ENCODE measurements around the gene NUP85.
A peak's percentile ranks its signal among the peaks of the same experiment; 100 is the strongest.
"Not testable (repeated sequence)": the region's sequence is repeated elsewhere in the genome, so short reads cannot be mapped to it uniquely, and the experiment has no call there.

Gene NUP85

GRCh38 chr17:75252039-75252816 is 46.7 kb downstream of the NUP85 start:
- H3K36me3 ChIP-seq (replicated peaks) = no peaks in the 10 kb centered on the region
- no peak overlapping the region for H3K27ac ChIP-seq
- no peak for DNase-seq
- H3K27me3 ChIP-seq (replicated peaks) = no peaks in the 10 kb centered on the region
- in situ Hi-C loops (cut with HindIII; ENCODE audit: low pct_ligation_motif_present, low sequenced_read_pairs) = no loop called here
- H3K4me3 ChIP-seq (ENCODE audit: low read depth, low read length) = no peak overlapping the region
- TF ChIP-seq CTCF (IDR thresholded peaks at IDR 0.05; ENCODE audit: low read depth, low read length, missing control alignments) = no peak

DNA sequence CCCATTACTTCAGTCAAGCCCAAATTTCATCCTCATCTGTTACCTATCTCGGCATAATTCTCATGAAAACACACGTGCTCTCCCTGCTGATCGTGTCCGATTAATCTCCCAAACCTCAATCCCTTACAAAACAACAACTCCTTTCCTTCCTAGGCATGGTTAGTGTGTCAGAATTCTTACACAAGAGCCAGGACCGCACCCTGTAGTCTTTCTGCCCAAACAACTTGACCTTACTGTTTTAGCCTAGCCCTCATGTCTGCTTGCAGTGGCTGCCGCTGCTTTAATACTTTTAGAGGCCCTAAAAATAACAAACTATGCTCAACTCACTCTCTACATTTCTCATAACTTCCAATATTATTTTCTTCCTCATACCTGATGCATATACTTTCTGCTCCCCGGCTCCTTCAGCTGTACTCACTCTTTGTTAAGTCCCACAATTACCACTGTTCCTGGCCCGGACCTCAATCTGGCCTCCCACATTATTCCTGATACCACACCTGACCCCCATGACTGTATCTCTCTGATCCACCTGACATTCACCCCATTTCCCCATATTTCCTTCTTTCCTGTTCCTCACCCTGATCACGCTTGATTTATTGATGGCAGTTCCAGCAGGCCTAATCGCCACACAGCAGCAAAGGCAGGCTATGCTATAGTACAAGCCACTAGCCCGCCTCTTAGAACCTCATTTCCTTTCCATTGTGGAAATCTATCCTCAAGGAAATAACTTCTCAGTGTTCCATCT is 50.6 kb downstream of the NUP85 start:
- H3K36me3 ChIP-seq (replicated peaks); DNase-seq; H3K27ac ChIP-seq; H3K27me3 ChIP-seq (replicated peaks); H3K4me3 ChIP-seq (ENCODE audit: low read depth, low read length); in situ Hi-C loops (cut with HindIII; ENCODE audit: low pct_ligation_motif_present, low sequenced_read_pairs): not testable (repeated sequence)

- H3K27ac ChIP-seq; DNase-seq; H3K27me3 ChIP-seq (replicated peaks); H3K4me3 ChIP-seq (ENCODE audit: low read depth, low read length); in situ Hi-C loops (cut with HindIII; ENCODE audit: low pct_ligation_motif_present, low sequenced_read_pairs); H3K36me3 ChIP-seq (replicated peaks): not testable (repeated sequence)
Observed at GRCh38 chr17:75257228-75257627, 51.7 kb downstream of the NUP85 start.

- in situ Hi-C loops (cut with HindIII; ENCODE audit: low pct_ligation_motif_present, low sequenced_read_pairs) = no loop called here
- peak; percentile 19 for TF ChIP-seq CTCF (IDR thresholded peaks at IDR 0.05; ENCODE audit: low read depth, low read length, missing control alignments)
- DNase-seq = no peak
- H3K36me3 ChIP-seq (replicated peaks) = peaks cover 7% of the 10 kb centered on the region
- H3K4me3 ChIP-seq (ENCODE audit: low read depth, low read length) = peak overlapping the region; percentile 92
- no peaks in the 10 kb centered on the region for H3K27me3 ChIP-seq (replicated peaks)
- peak overlapping the region; percentile 99 for H3K27ac ChIP-seq
Observed at GRCh38 chr17:75260641-75261335, 55.3 kb downstream of the NUP85 start.

- H3K27me3 ChIP-seq (replicated peaks) = no peaks in the 10 kb centered on the region
- no peak for TF ChIP-seq CTCF (IDR thresholded peaks at IDR 0.05; ENCODE audit: low read depth, low read length, missing control alignments)
- in situ Hi-C loops (cut with HindIII; ENCODE audit: low pct_ligation_motif_present, low sequenced_read_pairs) = no loop called here
- peaks cover 13% of the 10 kb centered on the region for H3K36me3 ChIP-seq (replicated peaks)
- peak; percentile 88 for DNase-seq
- peak within 1 kb of the TSS; percentile 99 for H3K27ac ChIP-seq
- H3K4me3 ChIP-seq (ENCODE audit: low read depth, low read length) = peak within 1 kb of the TSS; percentile 92
Observed at GRCh38 chr17:75261336-75262111, 56.0 kb downstream of the NUP85 start, which contains the start of the genes GGA3 and MRPS7. TSS of gene GGA3 (minus strand) at chr17:75261606. CDS start at chr17:75261587, 19 bp downstream. TSS of gene MRPS7 (plus strand) at chr17:75261879. CDS start at chr17:75261901, 22 bp downstream.

GRCh38 chr17:75262112-75262606 is 56.7 kb downstream of the NUP85 start:
- no peaks in the 10 kb centered on the region for H3K27me3 ChIP-seq (replicated peaks)
- in situ Hi-C loops (cut with HindIII; ENCODE audit: low pct_ligation_motif_present, low sequenced_read_pairs) = no loop called here
- H3K36me3 ChIP-seq (replicated peaks) = peaks cover 17% of the 10 kb centered on the region
- TF ChIP-seq CTCF (IDR thresholded peaks at IDR 0.05; ENCODE audit: low read depth, low read length, missing control alignments) = no peak
- DNase-seq = no peak
- H3K27ac ChIP-seq = peak overlapping the region; percentile 99
- H3K4me3 ChIP-seq (ENCODE audit: low read depth, low read length) = peak overlapping the region; percentile 92

Measured in brain microvascular endothelial cell (primary cell).